Amygdala (tissue), 56 donors: ENCODE results near the gene PLEKHF1.
"Not testable (repeated sequence)": the region's sequence is repeated elsewhere in the genome, so short reads cannot be mapped to it uniquely, and the experiment has no call there.

Experiments
- DNase-seq, 56 donors: peaks; one replicate each; lab custom pipeline; 2025; lab: John Stamatoyannopoulos, UW

PLEKHF1 gene, protein sequence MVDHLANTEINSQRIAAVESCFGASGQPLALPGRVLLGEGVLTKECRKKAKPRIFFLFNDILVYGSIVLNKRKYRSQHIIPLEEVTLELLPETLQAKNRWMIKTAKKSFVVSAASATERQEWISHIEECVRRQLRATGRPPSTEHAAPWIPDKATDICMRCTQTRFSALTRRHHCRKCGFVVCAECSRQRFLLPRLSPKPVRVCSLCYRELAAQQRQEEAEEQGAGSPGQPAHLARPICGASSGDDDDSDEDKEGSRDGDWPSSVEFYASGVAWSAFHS

DNA sequence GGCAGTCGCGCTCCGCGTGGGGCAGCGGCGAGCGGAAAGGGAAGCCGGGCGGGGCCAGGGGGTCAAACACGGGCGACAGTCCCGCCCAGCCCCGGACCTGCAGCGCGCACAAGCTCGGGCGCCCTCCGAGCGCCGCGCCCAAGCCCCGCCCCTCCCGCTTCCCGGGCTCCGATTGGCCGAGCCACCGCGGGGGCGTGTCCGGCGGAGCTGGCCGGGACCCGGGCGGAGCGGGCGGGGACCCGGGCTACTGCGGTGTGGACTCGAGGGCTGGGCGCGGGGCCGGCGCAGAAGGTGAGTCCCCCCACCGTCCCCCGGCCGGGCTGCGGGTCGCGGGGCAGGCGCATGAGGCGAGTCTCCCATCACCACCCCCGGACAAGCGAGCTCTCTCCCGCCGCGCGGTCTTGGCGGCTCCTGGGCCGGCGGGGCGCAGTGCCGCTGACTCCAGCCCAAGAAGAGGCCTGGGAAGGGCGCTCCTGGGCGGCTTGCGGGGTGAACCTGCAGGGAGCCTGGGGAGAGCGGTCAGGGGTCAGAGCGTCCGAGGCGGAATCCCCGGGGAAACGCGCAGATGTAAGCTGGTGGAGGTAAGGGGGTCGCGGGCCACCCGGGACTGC, at the start of gene PLEKHF1:
PLEKHF1 (plus strand) TSS at position 247 of the 611 bp plus-strand sequence. CDS start 8,379 bp downstream, outside the sequence.
- peak in 53 of 56 donors; percentile 35 to 92 (median 79) for DNase-seq

- DNase-seq, result no peak
These were observed 49.3 kb upstream of the PLEKHF1 start for GRCh38 chr19:29615891-29616425.

- no peak for DNase-seq
These were observed 48.7 kb upstream of the PLEKHF1 start for GRCh38 chr19:29616541-29616940.

DNA sequence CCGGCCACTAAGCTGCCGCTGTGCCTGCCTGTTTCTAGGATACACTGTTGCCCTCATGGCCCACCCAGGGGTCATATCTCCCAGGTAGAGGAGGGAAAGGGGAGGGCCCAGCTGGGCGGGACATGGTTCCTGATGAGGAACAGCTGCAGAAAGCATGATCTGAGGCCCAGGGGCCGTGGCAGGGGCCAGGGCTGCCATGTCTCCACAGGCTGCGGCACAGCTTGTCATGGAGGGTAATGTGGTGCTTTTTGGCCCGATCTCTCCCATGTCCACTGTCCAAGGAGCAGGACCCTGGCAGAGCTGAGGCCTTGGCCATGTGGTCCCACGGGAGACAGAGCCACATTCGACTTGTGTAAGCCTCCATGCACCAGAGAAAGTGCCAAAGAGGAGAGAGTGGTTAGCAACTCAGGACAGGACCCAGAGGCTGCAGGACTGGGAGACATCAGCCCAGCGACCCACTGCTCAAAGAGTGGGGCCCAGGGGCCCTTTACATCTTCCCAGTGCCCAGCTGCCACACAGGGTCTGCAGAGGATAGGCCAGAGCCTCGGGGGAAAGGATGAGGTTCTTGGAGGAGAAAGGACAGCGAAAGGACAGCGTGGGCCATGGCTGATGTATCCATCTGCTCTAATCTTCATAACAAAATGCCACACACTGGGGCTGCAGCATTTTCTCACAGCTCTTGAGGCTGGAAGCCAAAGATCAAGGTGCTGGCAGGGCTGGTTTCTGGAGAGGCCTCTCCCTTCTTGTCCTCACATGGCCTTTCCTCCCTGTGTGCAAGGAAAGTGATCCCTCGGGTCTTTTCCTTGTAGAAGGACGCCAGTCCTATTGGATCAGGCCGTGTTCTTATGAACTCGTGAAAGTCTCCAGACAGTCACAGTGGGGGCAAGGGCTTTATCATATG, 47.6 kb upstream of the PLEKHF1 start:
- DNase-seq, result no peak

GRCh38 chr19:29618434-29618833, 46.8 kb upstream of the PLEKHF1 start:
- DNase-seq, result no peak

- no peak for DNase-seq
These were observed 46.4 kb upstream of the PLEKHF1 start for GRCh38 chr19:29618871-29619270.

DNA sequence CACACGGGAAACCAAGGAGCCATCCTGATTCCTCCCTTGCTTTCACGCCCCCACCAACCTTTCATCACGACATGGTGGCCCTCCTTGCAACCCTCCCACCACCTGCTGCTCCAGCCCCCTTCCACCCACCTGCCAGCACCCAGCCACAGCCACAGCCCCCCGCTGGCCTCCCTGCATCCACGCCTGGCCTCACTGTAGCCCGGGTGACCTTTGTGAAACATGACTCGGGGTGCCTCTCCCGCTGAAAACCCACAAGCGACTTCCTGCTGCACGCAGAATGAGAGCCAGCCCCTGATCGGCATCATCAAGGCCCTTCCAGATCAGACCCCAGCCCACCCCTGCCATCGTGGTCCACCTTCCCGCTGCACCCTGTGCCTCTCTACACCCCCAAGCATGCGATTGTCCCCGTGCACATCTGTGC, 44.3 kb upstream of the PLEKHF1 start:
- DNase-seq, result no peak

DNA sequence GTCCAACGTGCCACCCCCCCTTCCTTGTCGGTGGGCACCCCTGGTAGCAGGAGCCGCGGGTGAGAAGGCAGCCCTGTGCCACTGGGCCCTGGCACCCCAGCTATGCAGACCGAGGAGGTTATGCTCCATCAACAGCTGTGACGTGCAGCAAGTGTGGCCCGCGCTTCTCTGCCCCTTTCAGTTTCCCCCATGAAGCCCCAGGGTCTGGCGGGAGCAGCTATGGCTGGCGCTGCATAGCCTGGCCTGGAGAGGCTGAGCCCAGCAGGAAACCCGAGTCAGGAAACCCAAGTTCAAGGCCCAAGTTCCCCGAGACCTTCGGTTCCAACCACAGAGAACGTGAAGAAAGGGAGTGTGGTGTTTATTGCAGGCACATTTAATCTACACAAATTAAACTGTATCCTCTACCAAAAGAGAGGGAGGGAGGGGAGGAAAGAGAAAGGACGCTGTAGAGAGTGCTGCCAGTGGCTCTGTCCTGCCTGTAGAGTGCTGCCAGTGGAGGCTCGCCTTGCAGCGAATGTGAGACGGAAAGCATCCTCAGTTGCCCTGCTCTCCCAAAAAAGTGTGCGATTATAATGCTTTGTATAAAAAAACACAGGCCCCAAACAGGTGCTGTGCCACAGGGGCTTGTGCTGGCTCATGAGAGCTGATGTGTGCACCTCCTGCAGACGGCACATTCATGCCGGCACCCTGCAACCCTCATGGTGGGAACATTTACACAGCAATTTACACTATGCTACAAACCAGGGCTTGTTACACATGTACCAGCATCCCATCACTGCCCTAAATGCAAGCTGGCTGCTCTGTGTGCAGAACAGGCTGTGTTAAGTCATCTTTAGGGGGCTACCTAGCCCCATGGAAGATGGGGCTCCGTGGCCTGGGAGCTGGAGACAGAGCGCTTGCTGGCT, 42.8 kb upstream of the PLEKHF1 start:
- DNase-seq, result peak in 11 of 56 donors; percentile 2 to 28 (median 7)

DNA sequence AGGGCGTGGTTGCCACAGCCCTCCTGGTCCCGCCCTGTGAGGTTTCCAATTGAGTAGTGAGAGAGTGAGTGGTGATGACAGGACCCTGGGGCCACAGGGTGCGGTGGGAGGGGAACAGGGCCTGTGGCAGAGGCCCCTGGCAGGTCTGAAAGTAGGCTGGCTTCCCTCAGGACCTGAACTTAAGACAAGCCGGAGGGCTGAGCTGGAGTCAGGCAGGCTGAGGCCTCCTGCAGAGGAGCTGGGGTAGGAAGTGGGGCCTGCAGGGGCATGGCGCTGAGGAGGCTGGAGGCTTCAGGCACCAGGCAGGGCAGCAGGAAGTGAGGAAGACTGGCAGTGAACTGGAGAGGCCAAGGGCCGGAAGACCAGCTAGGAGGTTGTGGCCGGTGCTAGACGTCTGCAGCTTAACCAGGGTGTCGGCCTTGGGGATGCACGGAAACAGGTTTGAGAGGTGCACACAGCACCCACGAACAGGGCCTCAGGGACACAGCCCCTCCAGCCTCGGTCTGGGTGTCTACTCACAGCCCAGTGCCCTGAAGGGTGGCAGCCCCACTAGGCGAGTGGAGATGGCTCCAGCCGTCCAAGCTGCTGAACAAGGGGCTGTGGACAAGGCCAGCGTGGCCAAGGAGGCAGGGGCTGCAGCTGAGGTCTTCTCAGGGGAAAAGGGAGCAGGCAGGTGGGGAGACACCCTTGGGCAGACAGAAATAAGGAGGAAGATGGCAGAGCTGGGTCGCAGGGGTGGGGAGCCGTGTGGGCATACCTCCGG, 41.4 kb upstream of the PLEKHF1 start:
- no peak for DNase-seq

GRCh38 chr19:29624489-29625185, 40.6 kb upstream of the PLEKHF1 start:
- DNase-seq, result no peak

DNA sequence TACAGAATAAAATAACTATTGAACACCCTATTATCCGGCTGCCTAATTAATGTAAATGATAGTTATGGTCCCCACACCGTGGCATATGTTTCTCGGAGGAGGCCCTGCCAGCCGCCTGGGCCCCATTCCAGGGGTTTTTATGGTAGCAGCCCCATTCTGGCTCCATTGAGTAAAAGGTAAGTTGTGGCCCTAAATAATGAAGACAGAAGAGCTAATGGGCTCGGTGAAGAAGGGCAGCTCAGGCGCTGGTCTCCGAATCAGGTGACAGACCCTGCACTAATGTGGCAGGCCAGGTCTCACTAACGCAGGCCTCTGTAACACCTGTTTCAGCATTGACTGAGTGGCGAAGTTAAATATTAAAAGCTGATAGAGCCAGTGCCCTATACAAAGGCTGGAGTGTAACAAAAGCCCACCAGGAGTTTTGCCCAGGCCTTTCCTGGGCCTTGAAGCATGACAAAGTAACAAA, 40.0 kb upstream of the PLEKHF1 start:
- no peak for DNase-seq

- no peak for DNase-seq
These were observed 38.9 kb upstream of the PLEKHF1 start for GRCh38 chr19:29626386-29626785.

DNA sequence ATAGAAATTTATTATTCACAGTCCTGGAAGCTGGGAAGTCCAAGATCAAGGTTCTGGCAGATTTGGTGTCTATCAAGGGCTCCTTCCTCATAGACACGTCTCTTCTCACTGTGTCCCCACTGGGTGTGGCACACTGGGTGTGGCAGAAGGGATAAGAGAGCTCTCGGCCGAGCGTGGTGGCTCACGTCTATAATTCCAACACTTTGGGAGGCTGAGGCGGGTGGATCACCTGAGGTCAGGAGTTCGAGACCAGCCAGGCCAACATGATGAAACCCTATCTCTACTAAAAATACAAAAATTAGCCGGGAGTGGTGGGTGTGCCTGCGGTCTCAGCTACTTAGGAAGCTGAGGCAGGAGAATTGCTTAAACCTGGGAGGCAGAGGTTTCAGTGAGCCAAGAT, 38.4 kb upstream of the PLEKHF1 start:
- not testable (repeated sequence) for DNase-seq

GRCh38 chr19:29628661-29629385, 36.4 kb upstream of the PLEKHF1 start:
- DNase-seq, result no peak

- no peak for DNase-seq
These were observed 35.3 kb upstream of the PLEKHF1 start for GRCh38 chr19:29629836-29630534.

GRCh38 chr19:29630655-29631054, 34.6 kb upstream of the PLEKHF1 start:
- DNase-seq, result no peak

- DNase-seq, result no peak
These were observed 33.8 kb upstream of the PLEKHF1 start for GRCh38 chr19:29631450-29631849.
